Measurements from ENCODE around the gene COL25A1. TPM values are rescaled to one million over a fixed set of nuclear protein-coding genes. Genes with fewer than 3 reads are reported as not detected.

Gene COL25A1
- polyA plus RNA-seq, 3 donors from 2014 or later, result not detected

DNA sequence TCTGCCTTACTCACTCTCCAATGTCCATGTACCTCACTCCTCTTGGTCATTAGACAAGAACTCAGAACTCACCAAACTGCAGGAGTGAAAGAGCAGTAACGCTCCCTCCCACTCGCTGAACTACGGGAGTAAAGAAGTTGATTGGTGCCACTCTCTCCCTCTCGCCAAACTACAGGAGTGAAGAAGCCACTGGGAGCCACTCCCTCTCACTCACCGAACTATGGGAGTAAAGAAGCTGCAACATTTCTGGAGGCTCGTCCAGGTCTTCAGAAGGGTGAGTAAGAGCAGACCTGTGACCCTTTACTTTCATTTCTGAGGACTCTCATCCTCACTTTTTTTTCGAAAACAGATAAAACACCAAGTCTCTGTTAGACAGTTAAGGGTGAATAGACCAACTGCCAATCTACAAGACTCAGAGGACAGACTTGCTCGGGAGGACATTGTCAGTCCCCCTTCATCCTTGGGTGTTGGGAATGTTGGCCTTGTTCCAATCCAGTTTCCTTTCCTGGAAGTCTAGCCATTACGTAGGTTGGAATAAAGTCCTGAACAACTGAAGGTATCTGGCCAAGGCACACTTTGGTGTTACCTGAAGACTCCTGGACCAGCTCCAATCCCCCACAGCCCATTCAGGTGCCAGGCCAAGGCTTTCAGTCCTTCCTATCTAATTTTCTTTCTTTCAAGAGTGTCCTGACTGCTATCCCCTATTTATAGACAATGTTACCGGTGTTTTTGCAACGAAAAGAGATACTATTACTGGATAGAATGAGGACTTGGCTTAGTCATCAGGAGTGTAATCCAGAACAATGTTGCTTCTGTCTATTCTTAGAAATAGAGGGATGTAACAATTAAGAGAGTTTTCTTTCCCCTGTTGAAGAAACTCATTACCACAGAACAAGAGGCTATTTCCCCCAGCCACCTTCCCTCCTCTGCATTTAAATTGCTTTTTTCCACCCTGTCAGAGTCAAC is 11.0 kb upstream of the COL25A1 start:
- no peak overlapping the region for H3K27ac Mint-ChIP-seq
- H3K4me1 Mint-ChIP-seq, result no peaks in the 10 kb centered on the region
- H3K36me3 Mint-ChIP-seq, result peaks cover 0 to 4% (median 0%) of the 10 kb centered on the region in 3 donors
- DNase-seq, result no peak
- peaks cover 0 to 13% (median 7%) of the 10 kb centered on the region in 6 donors for H3K9me3 Mint-ChIP-seq
- H3K27me3 Mint-ChIP-seq (ENCODE audit: low read depth in 3 of 3), result peaks cover 2 to 26% (median 6%) of the 10 kb centered on the region in 3 donors
- no peak overlapping the region for H3K4me3 Mint-ChIP-seq

DNA sequence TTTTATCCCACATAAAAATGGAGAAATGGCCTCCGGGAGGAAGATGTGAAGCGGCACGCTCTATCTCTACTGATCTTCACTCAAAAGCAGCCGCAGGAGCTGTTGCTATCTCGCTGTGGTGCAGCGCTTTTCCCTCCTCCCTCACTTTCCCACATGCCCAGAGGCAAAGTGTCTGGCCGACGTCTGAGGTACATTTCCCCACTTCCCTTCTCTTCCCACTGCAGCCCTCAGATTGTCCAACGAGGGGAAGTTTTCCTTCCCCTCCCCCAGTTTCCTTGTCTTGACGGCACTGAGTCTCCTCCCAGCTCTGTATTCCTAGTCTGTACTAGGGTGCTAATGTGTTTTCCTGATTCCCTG is 660 bp upstream of the COL25A1 start:
- DNase-seq, result no peak
- H3K27ac Mint-ChIP-seq, result no peak overlapping the region
- H3K27me3 Mint-ChIP-seq (ENCODE audit: low read depth in 3 of 3), result peaks cover 13 to 48% (median 16%) of the 10 kb centered on the region in 3 donors
- H3K36me3 Mint-ChIP-seq, result no peaks in the 10 kb centered on the region
- H3K4me1 Mint-ChIP-seq, result peaks cover 20 to 22% of the 10 kb centered on the region in 2 donors
- peak overlapping the region; percentile 60 to 87 (median 81) for H3K4me3 Mint-ChIP-seq
- H3K9me3 Mint-ChIP-seq, result peaks cover 0 to 4% (median 0%) of the 10 kb centered on the region in 6 donors

DNA sequence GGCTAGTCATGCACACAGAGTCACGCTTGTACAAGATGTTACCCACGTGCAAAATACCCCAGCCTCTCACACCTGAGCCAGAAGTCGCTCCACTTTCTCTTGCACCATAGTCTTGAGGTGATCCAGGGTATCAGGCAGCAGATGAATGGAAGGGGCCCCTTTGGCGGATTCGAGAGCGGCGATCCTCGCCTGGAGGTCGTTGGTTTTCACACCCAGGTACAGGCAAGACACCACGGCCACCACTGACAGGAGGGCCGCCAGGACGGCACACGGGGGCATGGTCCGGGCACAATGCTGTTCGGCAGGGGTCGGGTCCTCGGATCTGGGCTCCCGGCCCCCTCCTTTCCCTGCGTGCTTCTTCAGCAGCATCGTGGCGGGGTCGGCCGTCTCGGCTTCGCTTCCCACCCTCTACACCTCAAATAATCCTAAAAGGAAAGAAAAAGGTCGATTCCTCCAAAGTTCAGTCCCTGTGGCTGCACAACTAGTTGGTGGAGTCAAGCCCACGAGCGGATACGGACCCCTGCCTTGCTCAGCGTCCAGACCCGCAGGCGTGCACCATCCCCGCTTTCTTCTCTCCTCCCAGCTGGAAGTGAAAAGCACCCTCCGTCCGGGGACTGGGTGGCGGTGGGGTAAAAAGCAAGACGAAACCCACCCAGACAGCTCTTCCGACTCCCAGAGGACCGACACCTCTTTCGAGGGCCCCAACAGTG is 652 bp downstream of the COL25A1 start:
- Mint-ChIP-seq H3K4me3 (peak overlapping the region; percentile 60 to 87 (median 81)), H3K4me1 (peaks cover 20 to 22% of the 10 kb centered on the region in 2 donors), H3K36me3 (no peaks in the 10 kb centered on the region), H3K27ac (no peak overlapping the region), H3K27me3 (ENCODE audit: low read depth in 3 of 3) (peaks cover 13 to 49% (median 16%) of the 10 kb centered on the region in 3 donors), H3K9me3 (peaks cover 0 to 4% (median 0%) of the 10 kb centered on the region in 6 donors)
- peak in 2 of 3 donors; percentile 1 to 3 for DNase-seq

DNA sequence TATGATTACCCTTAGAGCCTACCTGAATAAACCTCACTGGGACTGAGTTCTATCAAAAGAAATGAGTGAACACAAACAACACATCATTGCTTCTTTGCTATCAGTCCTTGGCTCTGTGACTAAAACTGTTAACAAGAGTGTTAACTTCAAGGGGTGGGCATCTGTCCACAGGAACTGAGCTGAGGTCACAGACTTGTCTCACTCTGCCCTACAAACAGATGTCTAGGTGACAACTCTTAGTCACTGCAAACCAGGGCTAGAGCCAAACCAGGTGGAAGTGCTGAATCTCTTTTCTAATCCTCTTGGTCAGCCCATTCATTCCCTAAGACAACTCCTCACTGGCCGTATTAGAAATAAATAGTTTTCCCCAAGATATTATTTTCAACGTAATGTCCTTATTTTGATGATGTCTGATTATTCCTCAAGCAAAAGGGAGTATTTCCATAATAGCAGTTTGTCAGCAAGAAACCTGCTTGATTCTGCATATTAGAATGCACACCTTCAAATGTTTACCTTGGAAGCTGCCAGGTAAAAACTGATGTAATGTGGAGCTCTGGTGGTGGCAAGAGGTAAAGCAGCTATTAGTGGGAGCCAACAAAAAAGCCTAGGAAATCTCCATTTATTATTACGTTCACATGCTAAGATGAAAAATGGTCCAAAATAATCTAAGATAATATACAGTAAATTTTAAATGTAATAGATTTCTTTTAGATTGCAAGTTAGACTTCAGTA is 4.0 kb downstream of the COL25A1 start:
- Mint-ChIP-seq H3K9me3 (peaks cover 0 to 5% (median 0%) of the 10 kb centered on the region in 6 donors), H3K4me1 (peaks cover 20 to 21% of the 10 kb centered on the region in 2 donors), H3K27me3 (ENCODE audit: low read depth in 3 of 3) (peaks cover 11 to 54% (median 19%) of the 10 kb centered on the region in 3 donors), H3K36me3 (no peaks in the 10 kb centered on the region), H3K4me3 (no peak overlapping the region), H3K27ac (no peak overlapping the region)
- DNase-seq, result peak in 1 of 3 donors; percentile 5

DNA sequence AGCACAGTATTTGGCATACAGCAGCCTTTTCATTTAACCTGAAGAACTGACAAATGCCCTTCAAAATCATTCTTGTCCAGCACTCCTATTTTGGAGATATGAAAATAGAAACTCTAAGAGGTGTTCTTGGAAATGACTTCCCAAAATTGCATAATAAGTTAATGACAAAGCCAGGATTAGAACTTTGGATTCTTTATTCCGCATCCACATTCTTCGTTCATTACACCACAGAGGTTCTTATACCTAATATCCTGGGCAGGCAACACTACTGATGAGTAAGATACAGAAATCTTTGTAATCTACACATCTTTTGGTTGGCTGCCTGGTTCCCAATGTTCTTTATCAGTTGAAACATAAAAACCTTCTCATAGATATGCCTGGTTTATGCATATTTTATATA is 5.9 kb downstream of the COL25A1 start:
- Mint-ChIP-seq H3K9me3 (peaks cover 0 to 5% (median 0%) of the 10 kb centered on the region in 6 donors), H3K4me1 (peaks cover 7% of the 10 kb centered on the region in 2 donors), H3K4me3 (no peak overlapping the region), H3K27me3 (ENCODE audit: low read depth in 3 of 3) (peaks cover 10 to 47% (median 19%) of the 10 kb centered on the region in 3 donors), H3K36me3 (no peaks in the 10 kb centered on the region), H3K27ac (no peak overlapping the region)
- DNase-seq, result no peak

DNA sequence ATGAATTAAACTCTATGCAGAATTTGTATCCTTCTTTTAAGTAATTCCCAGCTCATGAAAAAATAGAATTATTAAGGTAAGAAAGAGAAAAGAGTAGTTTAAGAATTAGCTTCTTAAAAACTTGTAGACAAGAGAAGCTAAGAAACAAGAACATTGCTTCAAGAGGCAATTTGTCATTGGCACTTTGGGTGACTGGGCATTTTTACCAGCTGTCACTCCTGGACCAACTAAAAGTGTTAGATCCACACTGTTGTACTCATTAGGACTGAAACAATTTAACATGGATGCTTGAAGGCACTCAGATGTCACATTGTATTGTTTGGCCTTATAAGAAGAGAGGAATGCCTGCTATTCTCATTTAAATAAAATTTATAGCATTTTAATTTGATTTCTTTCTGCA is 7.4 kb downstream of the COL25A1 start:
- H3K36me3 Mint-ChIP-seq, result no peaks in the 10 kb centered on the region
- H3K27me3 Mint-ChIP-seq (ENCODE audit: low read depth in 3 of 3), result peaks cover 11 to 37% (median 16%) of the 10 kb centered on the region in 3 donors
- H3K4me1 Mint-ChIP-seq, result peaks cover 0 to 2% of the 10 kb centered on the region in 2 donors
- H3K9me3 Mint-ChIP-seq, result peaks cover 0 to 4% (median 0%) of the 10 kb centered on the region in 6 donors
- no peak overlapping the region for H3K4me3 Mint-ChIP-seq
- DNase-seq, result no peak
- H3K27ac Mint-ChIP-seq, result no peak overlapping the region

DNA sequence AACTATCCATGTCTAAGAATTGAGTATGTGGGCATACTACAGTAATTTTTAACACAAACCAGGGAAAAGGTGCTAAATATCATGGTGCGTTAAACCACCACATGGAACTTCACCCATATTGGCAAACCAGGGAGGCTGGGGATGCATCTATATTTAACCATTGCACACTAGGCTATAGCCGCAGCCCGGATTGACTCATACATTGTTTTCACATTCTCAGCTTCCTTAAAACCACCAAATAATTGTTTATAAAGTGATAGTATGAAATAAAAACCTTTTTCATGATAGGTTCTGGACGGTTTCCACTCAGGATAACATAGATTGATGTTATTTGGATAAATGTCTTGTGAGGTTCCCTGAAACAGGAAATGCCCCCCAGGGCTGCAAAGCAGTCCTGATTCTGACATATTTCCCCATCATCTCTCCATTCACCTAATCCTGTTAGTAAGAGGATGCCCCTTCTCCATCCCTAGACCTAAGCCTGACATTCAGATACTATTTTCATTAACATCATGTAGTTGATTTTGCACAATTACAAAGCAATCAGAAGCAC is 7.9 kb downstream of the COL25A1 start:
- peaks cover 0 to 4% (median 0%) of the 10 kb centered on the region in 6 donors for H3K9me3 Mint-ChIP-seq
- no peak for DNase-seq
- peaks cover 8 to 32% (median 14%) of the 10 kb centered on the region in 3 donors for H3K27me3 Mint-ChIP-seq (ENCODE audit: low read depth in 3 of 3)

DNA sequence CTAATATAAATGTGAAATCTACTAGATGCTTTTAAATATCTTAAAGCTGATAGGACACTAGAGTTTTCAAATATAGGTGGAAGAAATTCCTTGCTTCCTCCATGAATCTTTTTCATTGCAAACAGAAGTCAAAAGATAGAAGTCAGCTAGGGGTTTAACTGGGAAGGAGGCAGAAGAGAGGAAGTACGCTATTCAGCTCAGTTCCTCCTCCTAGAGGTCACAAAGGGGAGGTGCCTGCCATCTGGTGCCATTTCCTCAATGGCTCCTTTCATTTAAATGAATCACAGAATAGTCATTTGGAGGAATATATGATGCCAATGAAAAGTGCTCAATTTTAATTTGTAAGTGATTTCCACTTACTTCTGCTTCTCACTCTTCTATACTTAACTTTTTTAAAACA is 8.5 kb downstream of the COL25A1 start:
- Mint-ChIP-seq H3K9me3 (peaks cover 0 to 4% (median 0%) of the 10 kb centered on the region in 6 donors), H3K4me1 (peaks cover 0 to 2% of the 10 kb centered on the region in 2 donors), H3K27ac (no peak overlapping the region), H3K4me3 (no peak overlapping the region), H3K27me3 (ENCODE audit: low read depth in 3 of 3) (peaks cover 8 to 29% (median 14%) of the 10 kb centered on the region in 3 donors), H3K36me3 (no peaks in the 10 kb centered on the region)
- DNase-seq, result no peak

More for the DNA sequence above, 7.9 kb downstream of the COL25A1 start:
- no peak overlapping the region for H3K4me3 Mint-ChIP-seq
- H3K36me3 Mint-ChIP-seq, result no peaks in the 10 kb centered on the region
- no peak overlapping the region for H3K27ac Mint-ChIP-seq
- H3K4me1 Mint-ChIP-seq, result peaks cover 0 to 2% of the 10 kb centered on the region in 2 donors

DNA sequence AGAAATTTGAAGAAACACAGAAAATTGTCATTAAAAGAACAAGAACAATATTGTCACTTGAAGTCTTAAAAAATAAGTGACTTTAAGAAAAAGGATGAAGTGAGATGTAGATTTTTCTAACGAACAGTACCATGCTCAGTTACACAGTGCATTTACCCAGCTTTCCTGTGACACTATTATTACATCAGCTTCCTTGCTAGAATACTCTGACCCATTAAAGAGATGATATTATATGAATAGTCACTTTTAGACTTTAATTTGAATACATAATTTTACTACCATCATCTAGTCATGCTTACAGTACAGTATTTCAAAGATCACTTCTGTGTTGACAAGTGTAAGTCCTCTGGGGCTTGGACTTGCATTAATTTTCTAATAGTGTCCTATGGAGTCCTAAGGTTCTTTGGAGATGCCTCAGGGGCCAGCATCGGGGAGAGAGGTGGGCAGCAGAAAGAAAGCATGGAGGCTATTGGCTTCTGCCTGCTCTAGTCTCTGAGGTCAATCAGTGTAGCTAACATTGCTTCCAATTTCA is 10.7 kb downstream of the COL25A1 start:
- Mint-ChIP-seq H3K4me1 (no peaks in the 10 kb centered on the region), H3K27me3 (ENCODE audit: low read depth in 3 of 3) (peaks cover 4 to 25% (median 10%) of the 10 kb centered on the region in 3 donors), H3K9me3 (peaks cover 0 to 4% (median 0%) of the 10 kb centered on the region in 6 donors)

DNA sequence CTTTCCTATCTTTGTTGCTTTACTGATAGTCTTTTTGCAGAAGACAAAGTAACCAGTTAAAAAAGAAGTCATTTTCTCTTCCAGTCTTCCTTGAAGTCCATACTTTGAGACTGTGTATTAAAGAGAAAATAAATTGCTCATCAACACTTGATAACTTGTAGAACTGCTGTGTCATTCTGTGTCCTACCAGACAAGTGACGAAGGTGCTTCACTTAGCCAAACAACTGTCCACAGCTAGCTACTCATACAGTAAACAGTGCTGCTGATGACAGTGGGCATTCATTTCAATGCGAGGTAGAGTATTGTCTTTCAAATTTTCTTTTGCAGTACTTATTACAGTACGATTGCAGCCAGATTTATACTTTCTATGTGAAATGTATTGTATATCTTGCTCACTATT is 11.5 kb downstream of the COL25A1 start:
- Mint-ChIP-seq H3K27me3 (ENCODE audit: low read depth in 3 of 3) (peaks cover 3 to 19% (median 8%) of the 10 kb centered on the region in 3 donors), H3K4me3 (no peak overlapping the region), H3K36me3 (no peaks in the 10 kb centered on the region), H3K4me1 (no peaks in the 10 kb centered on the region), H3K9me3 (peaks cover 0 to 4% (median 0%) of the 10 kb centered on the region in 6 donors), H3K27ac (no peak overlapping the region)
- DNase-seq, result no peak

More for the DNA sequence above, 10.7 kb downstream of the COL25A1 start:
- DNase-seq, result no peak
- H3K27ac Mint-ChIP-seq, result no peak overlapping the region
- H3K36me3 Mint-ChIP-seq, result no peaks in the 10 kb centered on the region
- H3K4me3 Mint-ChIP-seq, result no peak overlapping the region

DNA sequence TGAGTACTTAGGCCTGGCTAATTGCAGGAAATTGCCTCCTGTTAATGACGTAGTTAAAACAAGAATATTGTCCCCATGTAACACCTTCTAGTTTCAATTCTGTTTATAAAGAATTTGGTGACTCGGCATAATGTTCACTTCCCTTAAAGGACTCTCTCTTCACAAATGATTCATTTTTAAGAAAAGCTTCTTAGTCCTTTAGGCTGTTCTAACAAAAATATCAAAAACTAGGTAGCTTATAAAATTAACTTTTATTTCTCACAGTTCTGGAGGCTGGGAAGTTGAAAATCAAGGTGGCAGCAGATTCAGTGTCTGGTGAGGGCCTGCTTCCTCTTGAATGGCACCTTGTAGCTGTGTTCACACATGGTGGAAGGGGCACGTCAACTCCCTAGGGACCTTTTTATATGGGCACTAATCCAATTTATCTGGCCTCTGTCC is 23.8 kb downstream of the COL25A1 start:
- H3K27ac Mint-ChIP-seq, result no peak overlapping the region
- H3K4me1 Mint-ChIP-seq, result peaks cover 0 to 2% of the 10 kb centered on the region in 2 donors
- peaks cover 2 to 8% (median 8%) of the 10 kb centered on the region in 3 donors for H3K27me3 Mint-ChIP-seq (ENCODE audit: low read depth in 3 of 3)
- DNase-seq, result no peak
- no peak overlapping the region for H3K4me3 Mint-ChIP-seq
- no peaks in the 10 kb centered on the region for H3K36me3 Mint-ChIP-seq
- H3K9me3 Mint-ChIP-seq, result peaks cover 0 to 1% (median 0%) of the 10 kb centered on the region in 6 donors

DNA sequence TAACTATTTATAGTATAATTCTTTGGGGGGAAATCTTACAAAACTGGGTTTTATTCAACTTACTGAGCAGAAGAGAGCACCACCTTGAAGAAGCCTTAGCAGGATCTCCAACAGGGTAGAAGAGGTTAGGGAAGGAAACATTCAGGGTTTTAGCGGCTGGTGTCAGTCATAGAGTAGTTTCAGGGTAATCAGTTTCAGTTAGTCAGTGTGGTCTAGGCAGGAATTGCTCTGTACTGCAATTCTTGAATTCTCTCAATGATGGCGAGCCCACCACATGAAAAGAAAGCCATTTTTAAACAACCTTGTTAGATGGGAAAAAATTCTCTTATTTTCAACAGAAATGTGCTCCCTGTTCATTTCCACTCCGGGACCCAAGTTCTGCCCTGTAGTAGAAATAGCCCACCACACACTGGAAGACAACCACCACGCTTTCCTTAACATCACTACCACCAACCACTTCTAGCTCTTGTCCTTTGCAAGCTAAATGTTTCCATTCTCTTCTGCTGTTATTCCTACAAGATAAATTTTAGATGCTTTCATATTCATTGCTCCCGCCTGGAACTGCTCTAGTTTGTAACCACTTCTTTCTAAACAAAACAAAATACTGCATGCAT is 25.9 kb downstream of the COL25A1 start:
- Mint-ChIP-seq H3K27me3 (ENCODE audit: low read depth in 3 of 3) (peaks cover 1 to 12% (median 9%) of the 10 kb centered on the region in 3 donors), H3K36me3 (no peaks in the 10 kb centered on the region), H3K4me1 (peaks cover 0 to 2% of the 10 kb centered on the region in 2 donors), H3K27ac (no peak overlapping the region), H3K9me3 (peaks cover 0 to 1% (median 0%) of the 10 kb centered on the region in 6 donors), H3K4me3 (no peak overlapping the region)
- no peak for DNase-seq
